MG63 (cell line): ENCODE measurements around the gene ADAMTS20. TPM values are rescaled to one million over a fixed set of nuclear protein-coding genes. Genes with fewer than 3 reads are reported as not detected.
"Not testable (repeated sequence)": the region's sequence is repeated elsewhere in the genome, so short reads cannot be mapped to it uniquely, and the experiment has no call there.

Source experiments
- DNase-seq: peaks from one replicate; pipeline ENCODE4 v3.0.0-alpha.2; 2020
- H3K27me3 ChIP-seq: fragments of 250-450 bp; sonication (Bioruptor Pico); 2 replicates; pipeline ENCODE4 v1.5.1; 2020; ENCODE audit warnings: mild to moderate bottlenecking, moderate library complexity
- H3K36me3 ChIP-seq: fragments of 250-450 bp; sonication (Bioruptor Pico); 2 replicates; pipeline ENCODE4 v1.5.1; 2020; ENCODE audit warnings: mild to moderate bottlenecking, moderate library complexity
- H3K4me3 ChIP-seq: fragments of 250-450 bp; sonication (Bioruptor Pico); 2 replicates; pipeline ENCODE4 v1.5.1; 2020; ENCODE audit warnings: mild to moderate bottlenecking, moderate library complexity
- H3K9me3 ChIP-seq: fragments of 250-450 bp; sonication (Bioruptor Pico); 2 replicates; pipeline ENCODE4 v1.5.1; 2020; ENCODE audit warnings: mild to moderate bottlenecking, moderate library complexity
- total RNA-seq: library from RNA; depleted of rRNA; stranded (reverse); fragments of >200 nt; shearing (Covaris generic); gene quantifications from 2 replicates; pipeline ENCODE4 v1.2.3, GENCODE V29; 2014; ENCODE audit warnings: low replicate concordance

ADAMTS20 gene
- total RNA-seq, 1 experiment from 2014 or later: not detected

GRCh38 chr12:43345023-43345422, 207.0 kb downstream of the ADAMTS20 start:
- H3K36me3 ChIP-seq: no peaks in the 10 kb centered on the region
- DNase-seq: no peak
- H3K27me3 ChIP-seq: no peaks in the 10 kb centered on the region
- H3K4me3 ChIP-seq: no peak overlapping the region
- peaks cover 13% of the 10 kb centered on the region for H3K9me3 ChIP-seq

- not testable (repeated sequence) for DNase-seq, H3K27me3 ChIP-seq, H3K36me3 ChIP-seq, H3K4me3 ChIP-seq
- H3K9me3 ChIP-seq: peaks cover 13% of the 10 kb centered on the region
Measured at GRCh38 chr12:43341785-43342313, 210.2 kb downstream of the ADAMTS20 start.

- no peak overlapping the region for H3K4me3 ChIP-seq
Measured at GRCh38 chr12:43338848-43339526, 213.0 kb downstream of the ADAMTS20 start.

GRCh38 chr12:43337571-43338444, 214.2 kb downstream of the ADAMTS20 start:
- no peak for DNase-seq
- Histone ChIP-seq H3K4me3 (no peak overlapping the region), H3K36me3 (no peaks in the 10 kb centered on the region), H3K27me3 (no peaks in the 10 kb centered on the region), H3K9me3 (no peaks in the 10 kb centered on the region)

More at GRCh38 chr12:43338848-43339526, 213.0 kb downstream of the ADAMTS20 start:
- peak; percentile 10 for DNase-seq
- H3K36me3 ChIP-seq: no peaks in the 10 kb centered on the region
- H3K27me3 ChIP-seq: no peaks in the 10 kb centered on the region
- H3K9me3 ChIP-seq: 0 out of 2 replicates have a peak, but pooled peaks cover 3% of the 10 kb centered on the region

- no peaks in the 10 kb centered on the region for H3K36me3 ChIP-seq
- no peak for DNase-seq
- H3K4me3 ChIP-seq: no peak overlapping the region
- H3K9me3 ChIP-seq: no peaks in the 10 kb centered on the region
- no peaks in the 10 kb centered on the region for H3K27me3 ChIP-seq
Measured at GRCh38 chr12:43336962-43337555, 214.9 kb downstream of the ADAMTS20 start.

DNA sequence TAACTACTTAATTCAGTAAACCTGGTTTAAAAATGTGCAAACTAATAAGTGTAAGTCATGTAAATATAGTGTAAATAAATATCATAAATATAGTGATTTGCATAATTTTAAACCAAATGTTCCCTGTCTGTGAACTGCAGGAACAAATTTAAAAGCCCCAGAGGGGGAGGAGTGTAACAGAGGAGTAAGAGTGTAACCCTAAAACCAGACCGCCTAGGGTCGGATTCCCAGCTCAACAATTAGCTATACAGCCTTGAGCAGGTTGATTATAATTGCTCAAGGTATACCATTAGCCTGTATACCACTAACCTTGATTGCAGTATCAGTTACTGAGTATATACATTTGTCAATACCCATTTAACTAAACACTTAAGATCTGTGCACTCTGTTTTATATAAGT, 218.4 kb downstream of the ADAMTS20 start:
- no peak overlapping the region for H3K4me3 ChIP-seq
- H3K9me3 ChIP-seq: peaks cover 2% of the 10 kb centered on the region; the same call in 1 of the 2 replicates
- H3K27me3 ChIP-seq: no peaks in the 10 kb centered on the region
- DNase-seq: no peak
- no peaks in the 10 kb centered on the region for H3K36me3 ChIP-seq

DNA sequence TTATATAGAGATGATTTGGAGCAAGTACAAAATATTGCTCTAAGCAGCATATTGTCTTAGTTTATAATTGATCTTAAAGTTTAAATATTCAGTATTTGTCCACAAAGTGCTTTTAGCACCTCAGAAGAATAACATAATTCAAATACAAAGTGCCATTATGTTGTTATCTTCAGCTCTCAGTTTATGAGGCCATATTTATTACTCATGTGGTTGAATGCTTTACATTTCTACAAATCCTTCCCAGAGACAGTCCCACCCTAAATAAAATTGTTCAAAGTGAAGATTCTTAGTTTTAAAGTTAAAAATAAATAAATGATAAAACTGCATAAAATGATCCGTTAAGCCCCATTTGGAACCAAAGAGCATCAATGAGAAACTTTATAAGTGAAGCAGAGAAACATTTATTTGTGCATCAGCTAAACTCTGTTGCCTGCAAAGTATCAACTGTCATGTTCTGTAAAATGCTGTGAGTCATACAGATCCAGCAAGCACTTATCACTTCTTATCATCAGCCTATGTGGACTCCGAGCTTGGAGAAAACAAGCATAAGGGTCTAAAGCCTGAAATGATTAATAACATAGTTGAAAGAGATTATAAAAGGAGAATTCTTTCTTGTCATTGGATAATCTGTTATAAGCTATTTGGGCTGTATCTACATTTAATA, 218.9 kb downstream of the ADAMTS20 start:
- H3K4me3 ChIP-seq: no peak overlapping the region
- peaks cover 2% of the 10 kb centered on the region; the same call in 1 of the 2 replicates for H3K9me3 ChIP-seq
- no peaks in the 10 kb centered on the region for H3K27me3 ChIP-seq
- DNase-seq: no peak
- no peaks in the 10 kb centered on the region for H3K36me3 ChIP-seq

DNA sequence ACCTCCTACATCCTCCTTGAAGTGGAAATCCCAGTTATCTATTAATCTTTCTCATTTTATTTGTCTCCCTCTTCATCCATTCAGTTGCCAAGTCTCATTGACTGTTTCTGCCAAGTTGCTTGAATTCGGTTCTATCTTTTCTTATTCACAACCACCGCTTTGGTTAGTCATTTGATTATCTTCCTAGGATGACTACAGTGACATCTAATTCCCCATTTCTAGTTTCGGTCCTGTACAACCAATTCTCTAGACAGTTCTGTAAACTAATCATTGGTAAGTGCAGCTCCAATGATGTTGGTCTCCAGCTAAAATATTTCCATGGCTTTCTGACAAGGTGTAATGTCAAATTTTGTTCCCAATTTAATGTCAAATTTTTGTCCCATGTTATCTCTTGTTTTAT, 220.1 kb downstream of the ADAMTS20 start:
- Histone ChIP-seq H3K4me3 (no peak overlapping the region), H3K27me3 (no peaks in the 10 kb centered on the region), H3K9me3 (peaks cover 2% of the 10 kb centered on the region; the same call in 1 of the 2 replicates), H3K36me3 (no peaks in the 10 kb centered on the region)
- no peak for DNase-seq

DNA sequence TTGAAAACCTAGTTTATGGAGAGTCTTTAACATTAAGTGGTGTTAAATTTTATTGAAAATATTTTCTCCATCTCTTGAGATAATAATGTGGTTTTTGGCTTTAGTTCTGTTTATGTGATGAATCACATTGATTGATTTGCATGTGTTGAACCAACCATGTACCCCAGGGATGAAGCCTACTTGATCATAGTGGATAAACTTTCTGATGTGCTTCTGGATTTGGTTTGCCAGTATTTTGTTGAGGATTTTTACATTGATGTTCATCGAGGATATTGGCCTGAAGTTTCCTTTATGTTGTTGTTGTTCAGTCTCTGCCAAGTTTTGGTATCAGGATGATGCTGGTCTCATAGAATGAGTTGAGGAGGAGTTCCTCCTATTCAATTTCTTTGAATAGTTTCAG, 222.6 kb downstream of the ADAMTS20 start:
- no peak overlapping the region for H3K4me3 ChIP-seq
- no peaks in the 10 kb centered on the region for H3K27me3 ChIP-seq
- no peak for DNase-seq
- no peaks in the 10 kb centered on the region for H3K36me3 ChIP-seq
- peaks cover 2% of the 10 kb centered on the region; the same call in 1 of the 2 replicates for H3K9me3 ChIP-seq

- no peak for DNase-seq
- Histone ChIP-seq H3K4me3 (no peak overlapping the region), H3K27me3 (no peaks in the 10 kb centered on the region), H3K9me3 (no peaks in the 10 kb centered on the region; the same call in 1 of the 2 replicates), H3K36me3 (no peaks in the 10 kb centered on the region)
Measured at GRCh38 chr12:43325786-43326185, 226.2 kb downstream of the ADAMTS20 start.

- H3K4me3 ChIP-seq: no peak overlapping the region
- H3K36me3 ChIP-seq: no peaks in the 10 kb centered on the region
Measured at GRCh38 chr12:43320281-43320680, 231.7 kb downstream of the ADAMTS20 start.

GRCh38 chr12:43318021-43318420, 234.0 kb downstream of the ADAMTS20 start:
- DNase-seq: no peak
- Histone ChIP-seq H3K4me3 (no peak overlapping the region), H3K36me3 (no peaks in the 10 kb centered on the region), H3K9me3 (no peaks in the 10 kb centered on the region), H3K27me3 (no peaks in the 10 kb centered on the region)

More at GRCh38 chr12:43320281-43320680, 231.7 kb downstream of the ADAMTS20 start:
- DNase-seq: no peak
- no peaks in the 10 kb centered on the region for H3K9me3 ChIP-seq
- no peaks in the 10 kb centered on the region for H3K27me3 ChIP-seq

- no peaks in the 10 kb centered on the region for H3K36me3 ChIP-seq
- H3K27me3 ChIP-seq: no peaks in the 10 kb centered on the region
- no peaks in the 10 kb centered on the region for H3K9me3 ChIP-seq
- DNase-seq: no peak
- no peak overlapping the region for H3K4me3 ChIP-seq
Measured at GRCh38 chr12:43317156-43317555, 234.8 kb downstream of the ADAMTS20 start.

- Histone ChIP-seq H3K27me3 (no peaks in the 10 kb centered on the region), H3K36me3 (no peaks in the 10 kb centered on the region), H3K4me3 (no peak overlapping the region), H3K9me3 (no peaks in the 10 kb centered on the region)
- DNase-seq: no peak
Measured at GRCh38 chr12:43316520-43316919, 235.5 kb downstream of the ADAMTS20 start.

GRCh38 chr12:43315961-43316360, 236.0 kb downstream of the ADAMTS20 start:
- Histone ChIP-seq H3K9me3 (no peaks in the 10 kb centered on the region), H3K4me3 (no peak overlapping the region), H3K27me3 (no peaks in the 10 kb centered on the region), H3K36me3 (no peaks in the 10 kb centered on the region)
- no peak for DNase-seq

GRCh38 chr12:43312991-43313505, 239.0 kb downstream of the ADAMTS20 start:
- Histone ChIP-seq H3K4me3 (no peak overlapping the region), H3K27me3 (no peaks in the 10 kb centered on the region), H3K36me3 (no peaks in the 10 kb centered on the region), H3K9me3 (no peaks in the 10 kb centered on the region)
- no peak for DNase-seq
